Nephron (organoid): Measurements from ENCODE around the gene LCK.

ENCODE experiments used
- H3K27ac Mint-ChIP-seq, 3 experiments: 2 replicates each; pipeline ENCODE4 v1.8.0; 2020; ENCODE audit warnings: mixed read lengths in 3 of 3, mild to moderate bottlenecking in 2 of 3, moderate library complexity in 1 of 3
- H3K27me3 Mint-ChIP-seq: 2 replicates; pipeline ENCODE4 v1.8.0; 2021; ENCODE audit warnings: low read depth, mild to moderate bottlenecking, moderate library complexity, mixed read lengths
- H3K36me3 Mint-ChIP-seq: 2 replicates; pipeline ENCODE4 v1.8.0; 2020; ENCODE audit warnings: low read depth, mixed read lengths
- H3K4me1 Mint-ChIP-seq: 2 replicates; pipeline ENCODE4 v1.8.0; 2020; ENCODE audit warnings: mixed read lengths
- H3K4me3 Mint-ChIP-seq, 3 experiments: 2 replicates each; pipeline ENCODE4 v1.8.0; 2020; ENCODE audit warnings: mild to moderate bottlenecking in 3 of 3, mixed read lengths in 3 of 3, moderate library complexity in 2 of 3
- H3K9me3 Mint-ChIP-seq: 2 replicates; pipeline ENCODE4 v1.8.0; 2020; ENCODE audit warnings: mixed read lengths
- CTCF ChIP-seq, 3 experiments: fragments of 200-600 bp; sonication (generic); IDR thresholded peaks; one replicate each; pipeline ENCODE4 v1.5.0; 2021; ENCODE audit warnings: antibody characterized with exemption in 3 of 3; ENCODE audit not compliant: unreplicated experiment in 3 of 3

The LCK gene

DNA sequence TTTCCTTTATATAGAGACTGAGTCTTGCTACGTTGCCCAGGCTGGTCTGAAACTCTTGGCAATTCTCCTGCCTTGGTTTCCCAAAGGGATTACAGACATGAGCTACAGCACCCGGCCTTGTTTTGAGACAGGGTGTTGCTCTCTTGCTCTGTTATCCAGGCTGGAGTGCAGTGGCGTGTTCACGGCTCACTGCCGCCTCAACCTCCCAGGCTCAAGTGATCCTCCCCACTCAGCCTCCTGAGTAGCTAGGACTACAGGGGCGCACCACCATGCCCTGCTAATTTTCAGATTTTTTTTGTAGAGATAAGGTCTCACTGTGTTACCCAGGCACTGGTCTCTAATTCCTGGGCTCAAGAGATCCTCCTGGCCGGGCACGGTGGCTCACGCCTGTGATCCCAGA is 14.8 kb downstream of the LCK start:
- H3K4me3 Mint-ChIP-seq, result no peak overlapping the region
- H3K36me3 Mint-ChIP-seq, result no peaks in the 10 kb centered on the region
- no peaks in the 10 kb centered on the region for H3K4me1 Mint-ChIP-seq
- TF ChIP-seq CTCF (IDR thresholded peaks at IDR 0.05; ENCODE audit: unreplicated experiment in 3 of 3), result no peak
- H3K9me3 Mint-ChIP-seq, result no peaks in the 10 kb centered on the region
- no peaks in the 10 kb centered on the region for H3K27me3 Mint-ChIP-seq
- no peak overlapping the region for H3K27ac Mint-ChIP-seq

DNA sequence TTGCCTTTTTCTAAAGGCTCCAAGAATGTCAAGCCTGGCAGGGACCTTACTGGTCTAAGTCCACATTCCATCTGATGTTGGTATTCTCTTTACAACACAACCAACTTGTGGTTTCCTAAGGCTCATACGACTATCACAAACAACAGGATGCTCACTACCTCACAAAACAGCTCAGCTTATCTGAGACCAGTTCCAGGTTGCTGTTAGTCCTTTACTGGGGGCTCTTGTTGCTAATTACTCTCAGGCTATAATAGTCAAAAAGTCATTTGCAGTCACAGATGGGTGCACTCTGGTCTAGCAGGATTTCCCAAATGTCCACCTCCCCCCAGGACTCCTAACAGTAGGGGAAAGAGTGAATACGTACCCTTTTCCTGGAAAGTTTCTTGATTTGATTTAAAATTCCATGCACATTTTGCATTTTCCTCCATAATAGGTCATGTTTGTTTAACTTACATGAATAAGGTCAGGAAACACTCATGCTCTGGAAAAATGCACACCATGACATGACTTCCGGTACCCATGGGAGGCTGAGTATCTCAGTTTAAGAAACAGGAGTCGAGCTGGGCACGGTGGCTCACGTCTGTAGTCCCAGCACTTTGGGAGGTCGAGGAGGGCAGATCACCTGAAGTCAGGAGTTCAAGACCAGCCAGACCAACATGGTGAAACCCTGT is 16.0 kb downstream of the LCK start:
- H3K36me3 Mint-ChIP-seq, result no peaks in the 10 kb centered on the region
- no peaks in the 10 kb centered on the region for H3K4me1 Mint-ChIP-seq
- no peak for TF ChIP-seq CTCF (IDR thresholded peaks at IDR 0.05; ENCODE audit: unreplicated experiment in 3 of 3)
- peak overlapping the region in 1 of 3 experiments; percentile 16 for H3K27ac Mint-ChIP-seq
- no peaks in the 10 kb centered on the region for H3K9me3 Mint-ChIP-seq
- no peaks in the 10 kb centered on the region for H3K27me3 Mint-ChIP-seq
- H3K4me3 Mint-ChIP-seq, result no peak overlapping the region

DNA sequence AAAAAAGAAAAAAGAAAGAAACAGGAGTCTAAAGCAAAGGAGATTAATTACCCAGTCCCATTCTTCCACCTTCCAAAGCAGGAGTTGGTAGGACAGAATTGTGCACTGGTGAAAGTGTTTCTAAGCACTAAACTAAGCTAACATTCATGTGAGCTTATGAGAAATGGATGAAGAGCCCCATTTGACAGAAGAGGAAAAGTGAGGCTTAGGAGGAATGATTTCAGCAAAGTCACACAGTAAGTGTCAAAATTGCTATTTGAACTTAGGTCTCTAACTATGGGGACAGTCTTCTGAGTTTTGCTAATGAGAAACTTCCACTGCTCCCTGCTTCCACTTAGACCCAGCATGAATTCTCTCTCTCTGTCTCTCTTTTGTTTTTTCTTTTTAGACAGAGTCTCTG is 18.7 kb downstream of the LCK start:
- Mint-ChIP-seq H3K4me1 (peaks cover 17% of the 10 kb centered on the region), H3K27ac (no peak overlapping the region), H3K9me3 (no peaks in the 10 kb centered on the region), H3K27me3 (peaks cover 8% of the 10 kb centered on the region), H3K36me3 (no peaks in the 10 kb centered on the region), H3K4me3 (no peak overlapping the region)
- TF ChIP-seq CTCF (IDR thresholded peaks at IDR 0.05; ENCODE audit: unreplicated experiment in 3 of 3), result no peak

- Mint-ChIP-seq H3K4me3 (no peak overlapping the region), H3K36me3 (no peaks in the 10 kb centered on the region), H3K9me3 (no peaks in the 10 kb centered on the region), H3K27me3 (peaks cover 13% of the 10 kb centered on the region), H3K4me1 (peaks cover 17% of the 10 kb centered on the region), H3K27ac (peak overlapping the region; percentile 75 to 88 (median 84))
- TF ChIP-seq CTCF (IDR thresholded peaks at IDR 0.05; ENCODE audit: unreplicated experiment in 3 of 3), result no peak
These were observed 21.7 kb downstream of the LCK start for GRCh38 chr1:32272557-32273390.

GRCh38 chr1:32273391-32274208 is 22.5 kb downstream of the LCK start:
- no peaks in the 10 kb centered on the region for H3K9me3 Mint-ChIP-seq
- H3K27ac Mint-ChIP-seq, result peak overlapping the region; percentile 75 to 88 (median 84)
- H3K27me3 Mint-ChIP-seq, result peaks cover 13% of the 10 kb centered on the region
- H3K4me3 Mint-ChIP-seq, result peak overlapping the region in 2 of 3 experiments; percentile 3 to 18
- TF ChIP-seq CTCF (IDR thresholded peaks at IDR 0.05; ENCODE audit: unreplicated experiment in 3 of 3), result no peak
- peaks cover 17% of the 10 kb centered on the region for H3K4me1 Mint-ChIP-seq
- no peaks in the 10 kb centered on the region for H3K36me3 Mint-ChIP-seq
